SK-N-SH treated with all-trans-retinoic acid at 6 μM for 48 hours (cell line): ENCODE measurements around the gene ANKMY2.

Experiments
- ARNTL ChIP-seq: fragments of 450-650 bp; formaldehyde crosslinking; IDR thresholded peaks from 2 replicates; pipeline ENCODE4 v1.5.0; 2020; ENCODE audit warnings: low read depth, mild to moderate bottlenecking, moderate library complexity, borderline replicate concordance
- BACH2 ChIP-seq: fragments of 250-450 bp; sonication (Bioruptor Pico); IDR thresholded peaks from 2 replicates; pipeline ENCODE4 v1.9.0; 2021; ENCODE audit warnings: mild to moderate bottlenecking, borderline replicate concordance
- ISL1 ChIP-seq: fragments of 250-450 bp; sonication (Bioruptor Pico); IDR thresholded peaks from 2 replicates; pipeline ENCODE4 v2.1.2; 2022; ENCODE audit warnings: mild to moderate bottlenecking, moderate library complexity
- OSR1 ChIP-seq: fragments of 250-450 bp; sonication (Bioruptor Pico); IDR thresholded peaks from 2 replicates; pipeline ENCODE4 v1.8.0; 2022; ENCODE audit warnings: moderate library complexity, mild to moderate bottlenecking, inconsistent platforms
- RARB ChIP-seq: fragments of 250-450 bp; sonication (Bioruptor Pico); IDR thresholded peaks from 2 replicates; pipeline ENCODE4 v1.8.0; 2021; ENCODE audit warnings: mild to moderate bottlenecking, moderate library complexity
- TCF4 ChIP-seq: fragments of 250-450 bp; sonication (Bioruptor Pico); IDR thresholded peaks from 2 replicates; pipeline ENCODE4 v1.8.0; 2021; ENCODE audit warnings: mild to moderate bottlenecking, moderate library complexity, borderline replicate concordance
- ZC3H10 ChIP-seq: fragments of 250-450 bp; sonication (Bioruptor Pico); IDR thresholded peaks from 2 replicates; pipeline ENCODE4 v1.5.1; 2021; ENCODE audit warnings: mild to moderate bottlenecking, moderate library complexity
- ZFP3 ChIP-seq: fragments of 250-450 bp; sonication (Bioruptor Pico); IDR thresholded peaks from 2 replicates; pipeline ENCODE4 v1.5.0; 2020; ENCODE audit warnings: mild to moderate bottlenecking, moderate library complexity
- ZFP30 ChIP-seq: fragments of 450-650 bp; formaldehyde crosslinking; IDR thresholded peaks from 2 replicates; pipeline ENCODE4 v1.5.0; 2022; ENCODE audit warnings: mild to moderate bottlenecking, moderate library complexity
- TF ChIP-seq, protein P1 (sequence below): fragments of 250-450 bp; sonication (Bioruptor Pico); IDR thresholded peaks from 2 replicates; pipeline ENCODE4 v1.5.1; 2020; ENCODE audit warnings: low read depth, mild to moderate bottlenecking, moderate library complexity
- TF ChIP-seq, protein P2 (sequence below): fragments of 250-450 bp; sonication (Bioruptor Pico); IDR thresholded peaks from 2 replicates; pipeline ENCODE4 v1.8.0; 2020; ENCODE audit warnings: mild to moderate bottlenecking, moderate library complexity, borderline replicate concordance

DNA sequence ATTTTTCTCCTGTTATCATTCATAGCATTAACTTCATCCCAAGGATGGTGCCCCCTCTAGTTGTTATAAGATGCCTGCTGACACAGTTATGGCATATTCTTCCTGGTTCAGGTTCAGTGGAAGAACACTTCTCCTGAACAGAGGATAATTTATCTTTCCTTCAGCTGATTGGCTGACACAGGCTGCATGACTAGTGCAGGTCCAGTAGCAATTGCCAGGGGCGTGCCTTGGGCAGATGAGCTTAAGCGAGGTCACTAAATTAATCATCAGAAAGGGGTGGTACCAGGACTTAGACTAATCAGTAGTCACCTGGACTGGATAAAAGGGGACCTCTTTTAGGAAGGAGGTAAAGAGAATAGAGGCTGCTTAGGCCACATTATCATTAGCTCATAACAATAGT is 42.7 kb upstream of the ANKMY2 start:
- no peak for TF ChIP-seq RARB
- TF ChIP-seq BACH2 (CRISPR knock-in tag): no peak
- TF ChIP-seq, protein P1, sequence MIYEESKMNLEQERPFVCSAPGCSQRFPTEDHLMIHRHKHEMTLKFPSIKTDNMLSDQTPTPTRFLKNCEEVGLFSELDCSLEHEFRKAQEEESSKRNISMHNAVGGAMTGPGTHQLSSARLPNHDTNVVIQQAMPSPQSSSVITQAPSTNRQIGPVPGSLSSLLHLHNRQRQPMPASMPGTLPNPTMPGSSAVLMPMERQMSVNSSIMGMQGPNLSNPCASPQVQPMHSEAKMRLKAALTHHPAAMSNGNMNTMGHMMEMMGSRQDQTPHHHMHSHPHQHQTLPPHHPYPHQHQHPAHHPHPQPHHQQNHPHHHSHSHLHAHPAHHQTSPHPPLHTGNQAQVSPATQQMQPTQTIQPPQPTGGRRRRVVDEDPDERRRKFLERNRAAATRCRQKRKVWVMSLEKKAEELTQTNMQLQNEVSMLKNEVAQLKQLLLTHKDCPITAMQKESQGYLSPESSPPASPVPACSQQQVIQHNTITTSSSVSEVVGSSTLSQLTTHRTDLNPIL (CRISPR knock-in tag): no peak
- TF ChIP-seq ARNTL: no peak
- no peak for TF ChIP-seq ZFP3 (CRISPR knock-in tag)
- TF ChIP-seq ZC3H10 (CRISPR knock-in tag): no peak
- TF ChIP-seq, protein P2, sequence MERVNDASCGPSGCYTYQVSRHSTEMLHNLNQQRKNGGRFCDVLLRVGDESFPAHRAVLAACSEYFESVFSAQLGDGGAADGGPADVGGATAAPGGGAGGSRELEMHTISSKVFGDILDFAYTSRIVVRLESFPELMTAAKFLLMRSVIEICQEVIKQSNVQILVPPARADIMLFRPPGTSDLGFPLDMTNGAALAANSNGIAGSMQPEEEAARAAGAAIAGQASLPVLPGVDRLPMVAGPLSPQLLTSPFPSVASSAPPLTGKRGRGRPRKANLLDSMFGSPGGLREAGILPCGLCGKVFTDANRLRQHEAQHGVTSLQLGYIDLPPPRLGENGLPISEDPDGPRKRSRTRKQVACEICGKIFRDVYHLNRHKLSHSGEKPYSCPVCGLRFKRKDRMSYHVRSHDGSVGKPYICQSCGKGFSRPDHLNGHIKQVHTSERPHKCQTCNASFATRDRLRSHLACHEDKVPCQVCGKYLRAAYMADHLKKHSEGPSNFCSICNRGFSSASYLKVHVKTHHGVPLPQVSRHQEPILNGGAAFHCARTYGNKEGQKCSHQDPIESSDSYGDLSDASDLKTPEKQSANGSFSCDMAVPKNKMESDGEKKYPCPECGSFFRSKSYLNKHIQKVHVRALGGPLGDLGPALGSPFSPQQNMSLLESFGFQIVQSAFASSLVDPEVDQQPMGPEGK (CRISPR knock-in tag): no peak
- no peak for TF ChIP-seq ISL1 (CRISPR knock-in tag)
- TF ChIP-seq TCF4: no peak
- TF ChIP-seq ZFP30 (CRISPR knock-in tag): no peak
- TF ChIP-seq OSR1 (CRISPR knock-in tag): no peak
